A549 (cell line): ENCODE data around the gene EML4.

ENCODE experiments used
- CTCF ChIP-seq: fragments of >200 bp; sonication (Bioruptor Twin); formaldehyde crosslinking; IDR thresholded peaks from 3 replicates; pipeline ENCODE4 v1.5.1; 2016
- FOSL2 ChIP-seq, 2 experiments: fragments of 450-650 bp in 1 of 2; fragments of >200 bp in 1 of 2; sonication (Bioruptor Twin) in 1 of 2; formaldehyde crosslinking; IDR thresholded peaks; 2 replicates each; pipeline versions ENCODE4 v1.5.0 to v1.6.1; 2016 to 2020; ENCODE audit warnings: mild to moderate bottlenecking in 1 of 2, moderate library complexity in 1 of 2
- REST ChIP-seq: fragments of 200-600 bp; sonication (generic); IDR thresholded peaks from 2 replicates; pipeline ENCODE4 v1.6.1; 2016; ENCODE audit warnings: antibody characterized with exemption, mild to moderate bottlenecking, moderate library complexity
- SMC3 ChIP-seq: fragments of >200 bp; sonication (Bioruptor Twin); formaldehyde crosslinking; IDR thresholded peaks from 3 replicates; pipeline ENCODE4 v1.6.1; 2018; ENCODE audit warnings: inconsistent platforms

GRCh38 chr2:42190191-42190590, 21.0 kb downstream of the EML4 start:
- no peak for TF ChIP-seq CTCF
- no peak for TF ChIP-seq SMC3
- no peak for TF ChIP-seq FOSL2 (IDR thresholded peaks at IDR 0.05)
- no peak for TF ChIP-seq FOSL2 (CRISPR knock-in tag; IDR thresholded peaks at IDR 0.05)
- no peak for TF ChIP-seq REST
